SK-N-SH treated with all-trans-retinoic acid at 6 μM for 48 hours (cell line): Measurements from ENCODE around the gene ZNF618.

Source experiments
- ARNTL ChIP-seq: fragments of 450-650 bp; formaldehyde crosslinking; IDR thresholded peaks from 2 replicates; pipeline ENCODE4 v1.5.0; 2020; ENCODE audit warnings: low read depth, mild to moderate bottlenecking, moderate library complexity, borderline replicate concordance
- BACH2 ChIP-seq: fragments of 250-450 bp; sonication (Bioruptor Pico); IDR thresholded peaks from 2 replicates; pipeline ENCODE4 v1.9.0; 2021; ENCODE audit warnings: mild to moderate bottlenecking, borderline replicate concordance
- ESRRG ChIP-seq: fragments of 250-450 bp; sonication (Bioruptor Pico); IDR thresholded peaks from 2 replicates; pipeline ENCODE4 v1.6.1; 2021; ENCODE audit warnings: mild to moderate bottlenecking
- PPARA ChIP-seq: fragments of 250-450 bp; sonication (Bioruptor Pico); IDR thresholded peaks from 2 replicates; pipeline ENCODE4 v1.5.0; 2020; ENCODE audit warnings: mild to moderate bottlenecking, borderline replicate concordance
- RARB ChIP-seq: fragments of 250-450 bp; sonication (Bioruptor Pico); IDR thresholded peaks from 2 replicates; pipeline ENCODE4 v1.8.0; 2021; ENCODE audit warnings: mild to moderate bottlenecking, moderate library complexity
- SNAI2 ChIP-seq: fragments of 250-450 bp; sonication (Bioruptor Pico); IDR thresholded peaks from 2 replicates; pipeline ENCODE4 v1.5.0; 2020; ENCODE audit warnings: mild to moderate bottlenecking, moderate library complexity
- TCF4 ChIP-seq: fragments of 250-450 bp; sonication (Bioruptor Pico); IDR thresholded peaks from 2 replicates; pipeline ENCODE4 v1.8.0; 2021; ENCODE audit warnings: mild to moderate bottlenecking, moderate library complexity, borderline replicate concordance
- TOX ChIP-seq: fragments of 250-450 bp; sonication (Bioruptor Pico); IDR thresholded peaks from 2 replicates; pipeline ENCODE4 v1.8.0; 2021; ENCODE audit warnings: mild to moderate bottlenecking, moderate library complexity, borderline replicate concordance
- ZFP3 ChIP-seq: fragments of 250-450 bp; sonication (Bioruptor Pico); IDR thresholded peaks from 2 replicates; pipeline ENCODE4 v1.5.0; 2020; ENCODE audit warnings: mild to moderate bottlenecking, moderate library complexity
- ZFP30 ChIP-seq: fragments of 450-650 bp; formaldehyde crosslinking; IDR thresholded peaks from 2 replicates; pipeline ENCODE4 v1.5.0; 2022; ENCODE audit warnings: mild to moderate bottlenecking, moderate library complexity
- ZNF8 ChIP-seq: fragments of 450-650 bp; formaldehyde crosslinking; IDR thresholded peaks from 2 replicates; pipeline ENCODE4 v1.5.0; 2020; ENCODE audit warnings: mild to moderate bottlenecking, moderate library complexity
- TF ChIP-seq, protein P1 (sequence below): fragments of 250-450 bp; sonication (Bioruptor Pico); IDR thresholded peaks from 2 replicates; pipeline ENCODE4 v1.5.1; 2021; ENCODE audit warnings: mild to moderate bottlenecking, moderate library complexity
- TF ChIP-seq, protein P2 (sequence below): fragments of 250-450 bp; sonication (Bioruptor Pico); IDR thresholded peaks from 2 replicates; pipeline ENCODE4 v1.5.0; 2020; ENCODE audit warnings: mild to moderate bottlenecking, moderate library complexity

DNA sequence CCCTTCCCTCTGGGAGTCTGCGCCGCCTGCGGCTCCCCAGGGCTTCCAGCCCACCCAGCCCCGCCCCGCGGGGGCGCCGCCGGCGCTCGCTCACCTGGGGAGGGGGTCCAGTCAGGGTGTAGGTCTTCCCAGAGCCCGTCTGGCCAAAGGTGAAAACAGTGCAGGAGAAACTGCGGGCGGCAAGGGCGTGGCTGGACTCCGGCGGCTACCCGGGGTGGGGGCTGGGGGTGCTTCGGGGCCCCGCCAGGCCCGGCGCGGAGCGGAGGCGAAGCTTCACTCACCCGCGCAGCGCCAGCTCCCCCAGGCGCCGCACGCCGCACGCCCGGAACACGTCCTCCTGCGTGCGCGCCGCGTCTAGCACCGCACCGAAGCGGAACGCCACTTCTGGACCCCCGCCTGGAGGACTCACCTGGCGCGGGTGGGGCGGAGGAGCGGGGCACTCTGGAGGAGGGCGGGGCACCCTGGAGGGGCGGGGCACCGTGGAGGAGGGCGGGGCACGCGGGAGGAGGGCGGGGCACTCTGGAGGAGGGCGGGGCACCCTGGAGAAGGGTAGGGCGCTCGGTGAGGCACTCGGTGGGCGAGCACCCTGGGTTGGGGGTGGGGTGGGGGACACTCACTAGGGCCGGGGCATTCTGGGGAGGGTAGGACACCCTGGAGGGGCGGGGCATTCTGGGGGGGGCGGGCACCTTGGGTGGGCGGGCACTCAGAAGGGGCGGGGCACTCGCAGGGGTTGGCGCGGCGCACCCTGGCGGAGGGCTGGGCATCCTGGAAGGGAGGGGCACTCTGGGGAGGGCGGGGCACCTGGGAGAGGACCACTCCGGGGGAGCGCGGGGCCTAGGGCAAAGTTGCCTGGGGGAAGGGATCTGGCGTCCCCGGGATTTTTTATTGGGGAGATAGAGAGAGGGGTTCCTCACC lies 222.2 kb downstream of the ZNF618 start:
- no peak for TF ChIP-seq TOX (CRISPR knock-in tag)
- no peak for TF ChIP-seq BACH2 (CRISPR knock-in tag)
- no peak for TF ChIP-seq ESRRG (CRISPR knock-in tag)
- TF ChIP-seq PPARA (CRISPR knock-in tag) = no peak
- TF ChIP-seq ZFP30 (CRISPR knock-in tag) = no peak
- TF ChIP-seq, protein P1, sequence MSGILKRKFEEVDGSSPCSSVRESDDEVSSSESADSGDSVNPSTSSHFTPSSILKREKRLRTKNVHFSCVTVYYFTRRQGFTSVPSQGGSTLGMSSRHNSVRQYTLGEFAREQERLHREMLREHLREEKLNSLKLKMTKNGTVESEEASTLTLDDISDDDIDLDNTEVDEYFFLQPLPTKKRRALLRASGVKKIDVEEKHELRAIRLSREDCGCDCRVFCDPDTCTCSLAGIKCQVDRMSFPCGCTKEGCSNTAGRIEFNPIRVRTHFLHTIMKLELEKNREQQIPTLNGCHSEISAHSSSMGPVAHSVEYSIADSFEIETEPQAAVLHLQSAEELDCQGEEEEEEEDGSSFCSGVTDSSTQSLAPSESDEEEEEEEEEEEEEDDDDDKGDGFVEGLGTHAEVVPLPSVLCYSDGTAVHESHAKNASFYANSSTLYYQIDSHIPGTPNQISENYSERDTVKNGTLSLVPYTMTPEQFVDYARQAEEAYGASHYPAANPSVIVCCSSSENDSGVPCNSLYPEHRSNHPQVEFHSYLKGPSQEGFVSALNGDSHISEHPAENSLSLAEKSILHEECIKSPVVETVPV = no peak
- no peak for TF ChIP-seq ARNTL (CRISPR knock-in tag)
- TF ChIP-seq, protein P2, sequence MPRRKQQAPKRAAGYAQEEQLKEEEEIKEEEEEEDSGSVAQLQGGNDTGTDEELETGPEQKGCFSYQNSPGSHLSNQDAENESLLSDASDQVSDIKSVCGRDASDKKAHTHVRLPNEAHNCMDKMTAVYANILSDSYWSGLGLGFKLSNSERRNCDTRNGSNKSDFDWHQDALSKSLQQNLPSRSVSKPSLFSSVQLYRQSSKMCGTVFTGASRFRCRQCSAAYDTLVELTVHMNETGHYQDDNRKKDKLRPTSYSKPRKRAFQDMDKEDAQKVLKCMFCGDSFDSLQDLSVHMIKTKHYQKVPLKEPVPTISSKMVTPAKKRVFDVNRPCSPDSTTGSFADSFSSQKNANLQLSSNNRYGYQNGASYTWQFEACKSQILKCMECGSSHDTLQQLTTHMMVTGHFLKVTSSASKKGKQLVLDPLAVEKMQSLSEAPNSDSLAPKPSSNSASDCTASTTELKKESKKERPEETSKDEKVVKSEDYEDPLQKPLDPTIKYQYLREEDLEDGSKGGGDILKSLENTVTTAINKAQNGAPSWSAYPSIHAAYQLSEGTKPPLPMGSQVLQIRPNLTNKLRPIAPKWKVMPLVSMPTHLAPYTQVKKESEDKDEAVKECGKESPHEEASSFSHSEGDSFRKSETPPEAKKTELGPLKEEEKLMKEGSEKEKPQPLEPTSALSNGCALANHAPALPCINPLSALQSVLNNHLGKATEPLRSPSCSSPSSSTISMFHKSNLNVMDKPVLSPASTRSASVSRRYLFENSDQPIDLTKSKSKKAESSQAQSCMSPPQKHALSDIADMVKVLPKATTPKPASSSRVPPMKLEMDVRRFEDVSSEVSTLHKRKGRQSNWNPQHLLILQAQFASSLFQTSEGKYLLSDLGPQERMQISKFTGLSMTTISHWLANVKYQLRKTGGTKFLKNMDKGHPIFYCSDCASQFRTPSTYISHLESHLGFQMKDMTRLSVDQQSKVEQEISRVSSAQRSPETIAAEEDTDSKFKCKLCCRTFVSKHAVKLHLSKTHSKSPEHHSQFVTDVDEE (CRISPR knock-in tag) = no peak
- TF ChIP-seq TCF4 (CRISPR knock-in tag) = no peak
- TF ChIP-seq ZFP3 (CRISPR knock-in tag) = no peak
- TF ChIP-seq ZNF8 (CRISPR knock-in tag) = no peak
- TF ChIP-seq SNAI2 = no peak
- TF ChIP-seq RARB (CRISPR knock-in tag) = no peak
